Glomerular endothelial cell (primary cell): ENCODE measurements around the gene ELOVL3. TPM values are rescaled to one million over a fixed set of nuclear protein-coding genes. Genes with fewer than 3 reads are reported as not detected.

ENCODE experiments used
- DNase-seq: peaks from one replicate; pipeline ENCODE4 v3.0.0-alpha.2; 2011; ENCODE audit warnings: low read depth, low spot score; ENCODE audit errors: extremely low read depth
- total RNA-seq: library from RNA; depleted of rRNA; stranded (reverse); fragments of >200 nt; gene quantifications from 2 replicates; pipeline ENCODE4 v1.2.3, GENCODE V29; 2015

Gene ELOVL3
- total RNA-seq, 1 donor from 2014 or later: not detected

GRCh38 chr10:102226542-102226870, 407 bp downstream of the ELOVL3 start:
- no peak for DNase-seq

GRCh38 chr10:102227050-102227449, 951 bp downstream of the ELOVL3 start:
- DNase-seq: no peak

GRCh38 chr10:102229810-102230263, 3.7 kb downstream of the ELOVL3 start:
- DNase-seq: peak; percentile 42

DNA sequence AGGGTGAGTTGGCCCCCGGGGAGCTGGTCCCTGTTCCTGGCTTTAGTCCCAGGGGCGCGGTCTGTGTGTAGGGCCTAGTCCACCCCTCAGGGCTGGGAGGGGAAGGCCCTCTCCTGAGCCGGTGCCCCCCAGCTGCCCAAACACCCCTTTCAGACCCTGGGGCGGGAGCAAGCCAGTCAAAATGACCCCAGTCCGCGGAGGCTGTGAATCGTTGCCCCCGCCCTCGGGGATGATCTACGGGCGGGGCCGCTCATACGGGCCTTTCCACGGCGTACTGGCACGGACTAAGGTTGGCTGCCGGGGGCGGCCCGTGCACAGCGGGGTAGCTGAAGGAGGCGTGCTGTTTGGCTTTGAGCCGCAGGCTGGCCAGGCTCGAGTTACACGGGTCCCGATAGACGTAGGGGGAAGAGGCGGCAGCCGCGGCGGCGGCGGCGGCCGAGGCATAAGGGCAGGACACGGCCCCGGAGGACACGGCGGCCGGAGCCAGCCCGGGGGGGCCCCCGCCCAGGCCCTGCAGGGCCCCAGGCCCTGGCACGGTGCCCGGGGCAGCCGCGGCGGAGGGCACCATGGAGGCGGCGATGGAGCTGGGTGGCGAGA, 4.3 kb downstream of the ELOVL3 start:
- no peak for DNase-seq

- no peak for DNase-seq
These were observed 4.8 kb downstream of the ELOVL3 start for GRCh38 chr10:102230861-102231356.

- DNase-seq: no peak
These were observed 5.5 kb downstream of the ELOVL3 start for GRCh38 chr10:102231357-102232318.

DNA sequence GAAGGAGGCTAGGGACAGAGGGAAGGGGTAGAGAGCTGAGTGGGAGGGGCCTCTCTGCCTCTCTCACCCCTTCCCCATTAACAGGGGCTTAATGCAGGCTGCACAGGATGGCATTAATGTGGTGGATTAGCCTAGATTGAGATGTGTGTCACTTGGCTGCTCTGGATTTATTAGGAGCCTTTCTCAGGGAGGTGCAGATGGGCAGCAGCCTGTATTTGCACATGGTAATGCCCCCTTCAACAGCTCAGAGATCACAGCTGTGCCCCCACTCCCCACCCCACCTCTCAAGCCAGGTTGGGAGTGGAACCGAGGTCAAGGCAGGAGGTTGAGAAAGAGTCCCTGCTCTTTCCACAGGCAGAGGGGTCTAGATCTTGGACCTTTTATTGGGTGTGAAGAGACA, 7.9 kb downstream of the ELOVL3 start:
- DNase-seq: no peak

DNA sequence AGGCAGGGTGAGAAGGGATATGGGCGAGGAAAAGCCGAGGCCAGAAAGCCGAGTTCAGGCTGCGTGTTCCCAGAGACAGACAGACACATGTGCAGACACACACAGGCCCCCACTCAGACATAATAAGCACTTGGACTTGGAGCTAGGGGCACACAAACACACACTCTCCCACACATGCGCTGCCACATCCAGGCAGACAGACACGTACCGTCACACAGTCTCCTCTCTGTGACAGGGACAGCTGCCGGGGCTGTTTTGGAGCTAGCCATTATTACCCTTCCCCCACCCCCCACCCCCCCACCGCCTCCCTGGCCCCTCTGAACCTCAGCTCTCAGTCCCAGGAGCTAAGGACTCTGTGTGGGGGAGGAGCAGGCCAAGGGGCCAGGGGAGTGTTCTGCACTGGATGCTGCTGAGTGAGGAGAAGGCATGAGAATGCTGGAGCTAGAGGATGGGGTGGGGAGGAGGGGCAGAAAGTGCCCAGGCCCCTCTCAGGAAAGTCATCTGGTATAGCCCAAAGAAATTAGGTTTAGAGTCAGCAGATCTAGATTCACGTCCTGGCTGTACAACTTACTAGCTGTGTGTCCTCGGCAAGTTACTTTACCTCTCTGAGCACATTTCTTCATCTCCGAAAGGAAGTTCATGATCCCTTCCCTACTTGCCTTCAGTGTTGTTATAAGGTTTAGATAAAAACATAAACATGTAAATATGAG, 8.9 kb downstream of the ELOVL3 start:
- no peak for DNase-seq

- no peak for DNase-seq
These were observed 9.5 kb downstream of the ELOVL3 start for GRCh38 chr10:102235598-102235920.

DNA sequence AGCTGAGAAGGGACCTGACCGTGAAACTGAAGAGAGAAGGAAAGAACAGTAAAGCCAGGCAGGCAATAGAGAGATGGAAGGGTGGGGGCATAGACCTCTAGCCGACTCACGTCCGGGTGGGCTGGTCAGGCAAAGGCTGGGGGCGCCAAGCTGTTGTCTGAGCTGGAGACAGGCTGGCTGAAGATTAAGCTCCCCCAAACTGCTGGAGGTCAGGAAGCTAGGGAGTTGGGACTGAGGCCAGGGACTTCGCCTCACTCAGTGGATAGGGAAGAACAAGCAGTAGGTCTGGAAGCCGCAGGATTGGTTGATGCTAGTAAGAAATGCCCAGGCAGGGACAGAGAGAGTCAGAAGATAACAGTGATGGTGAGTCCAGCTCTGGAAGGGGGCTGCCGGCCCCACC, 9.9 kb downstream of the ELOVL3 start:
- no peak for DNase-seq

DNA sequence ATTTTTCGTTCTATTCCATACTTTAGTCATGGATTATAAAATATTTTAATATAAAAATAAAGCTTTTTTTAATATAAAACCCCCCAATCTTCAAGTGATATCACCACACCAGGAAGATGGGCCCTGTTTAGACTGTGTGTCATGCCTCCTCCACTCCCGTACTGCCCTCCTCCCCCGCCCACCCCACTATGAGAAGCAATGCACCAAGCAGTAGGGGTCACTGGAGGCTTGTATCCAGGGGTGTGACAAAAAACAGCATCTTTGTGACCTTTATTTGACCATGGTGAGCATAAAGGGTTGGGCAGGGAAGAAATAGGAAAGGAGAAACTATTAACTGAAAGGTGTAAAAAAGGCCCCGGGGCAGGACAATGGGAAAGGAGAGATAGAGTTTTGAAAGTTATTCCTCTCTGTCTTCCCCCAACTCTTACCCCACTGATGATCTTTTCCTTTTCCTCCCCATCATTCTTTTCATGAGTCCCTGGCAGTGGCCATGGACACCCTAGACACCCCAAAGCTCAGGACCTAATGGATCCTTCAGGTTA, 11.7 kb downstream of the ELOVL3 start:
- DNase-seq: no peak

DNA sequence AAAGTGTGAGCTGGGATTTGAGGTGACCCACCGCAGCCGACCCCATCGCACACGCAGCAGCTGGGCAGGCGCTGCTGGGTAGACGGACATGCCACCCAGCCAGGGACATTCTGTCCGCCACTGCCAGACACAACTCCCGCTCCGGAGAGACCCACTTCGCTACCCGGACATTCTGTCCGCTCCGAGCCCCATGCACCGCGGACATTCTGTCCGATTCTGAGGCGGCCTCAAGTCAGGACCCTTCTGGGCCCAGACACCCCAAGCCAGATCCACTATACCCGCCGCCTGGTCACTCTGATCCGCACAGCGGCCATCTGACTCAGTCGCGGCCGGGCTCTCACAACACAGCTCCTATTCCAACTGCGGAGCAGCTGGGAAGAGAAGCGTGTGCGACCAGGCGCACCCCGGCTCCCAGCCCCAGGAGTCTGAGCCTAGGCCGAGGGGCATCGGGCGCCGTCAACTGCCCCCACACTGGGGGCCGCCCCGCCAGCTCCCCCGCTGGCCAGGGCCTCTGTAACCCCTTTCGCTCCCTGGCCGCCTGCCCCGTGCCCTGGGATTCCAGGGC, 14.4 kb downstream of the ELOVL3 start:
- no peak for DNase-seq

DNA sequence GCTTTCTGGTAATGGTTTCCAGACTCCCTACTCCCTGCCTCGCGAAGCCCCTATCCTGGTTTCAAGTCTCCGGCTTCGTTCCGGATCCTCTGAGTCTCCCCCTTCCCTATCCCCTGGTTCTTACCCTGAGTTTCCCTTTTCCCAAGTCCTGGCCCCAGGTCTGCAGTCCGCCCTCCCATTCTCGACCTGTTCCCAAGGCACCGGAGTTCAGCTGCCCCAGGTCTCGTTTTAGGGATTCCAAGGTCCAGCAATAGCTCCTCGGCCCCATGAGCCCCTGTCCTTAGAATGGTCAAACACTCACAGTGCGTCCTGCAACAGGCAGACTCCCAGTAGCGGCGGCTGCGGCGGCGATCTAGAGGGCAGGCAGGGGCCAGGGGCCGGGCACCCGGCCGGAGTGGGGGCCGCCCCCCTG, 14.9 kb downstream of the ELOVL3 start:
- DNase-seq: no peak

DNA sequence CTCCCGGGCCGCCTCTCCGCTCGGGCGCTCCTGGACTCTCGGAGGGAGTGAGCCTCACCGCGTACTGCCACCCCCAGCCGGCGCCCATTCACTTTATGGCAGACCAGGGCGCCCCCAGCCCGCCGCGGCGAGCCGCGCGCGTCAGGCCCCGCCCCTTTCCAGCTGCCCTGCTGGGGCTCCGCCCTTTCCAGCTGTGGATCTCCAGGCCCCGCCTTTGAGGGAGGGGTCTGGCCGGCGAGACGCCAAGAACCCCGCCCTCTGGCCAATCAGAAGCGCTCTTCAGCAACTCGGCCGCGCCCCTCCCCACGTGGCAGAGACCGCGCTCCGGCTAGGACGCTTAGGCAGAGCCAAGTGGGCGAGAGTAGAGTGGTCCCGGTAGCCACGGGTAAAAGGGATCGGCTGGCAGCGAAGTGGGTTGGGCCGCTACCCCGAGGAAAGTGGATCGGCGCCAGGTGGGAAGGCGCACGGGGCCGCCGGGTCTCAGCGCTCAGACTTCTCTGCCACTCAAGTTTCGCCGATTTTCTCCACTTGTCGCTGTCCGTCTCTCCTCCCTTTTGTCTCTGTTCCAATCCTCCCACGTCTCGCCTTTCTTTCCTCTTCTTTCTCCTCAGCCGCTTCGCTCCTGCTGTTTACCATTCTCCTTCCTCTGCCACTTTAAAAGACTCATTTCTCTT, 15.5 kb downstream of the ELOVL3 start, which contains the start of gene PITX3:
TSS of gene PITX3 (minus strand) at position 69 of the 674 bp plus-strand sequence. CDS start 9,432 bp downstream, outside the sequence.
- DNase-seq: no peak

DNA sequence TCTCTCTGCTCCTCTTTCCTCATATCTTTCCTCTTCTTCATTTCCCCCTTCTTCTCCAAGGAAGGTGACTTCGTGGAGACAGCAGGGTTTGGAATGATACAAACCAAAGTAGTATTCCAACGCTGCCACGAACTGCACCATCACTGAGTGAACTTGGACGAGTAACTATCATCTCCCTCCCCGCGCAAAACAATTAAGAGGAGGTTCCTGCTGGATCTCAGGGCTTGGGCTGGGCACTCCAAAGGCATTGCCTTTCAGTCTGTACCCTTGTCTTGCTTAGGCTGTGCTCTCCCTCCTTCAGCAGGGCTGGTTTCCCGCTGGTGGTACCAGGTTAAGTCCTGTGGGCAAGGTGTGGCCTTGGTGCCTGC, 16.0 kb downstream of the ELOVL3 start:
- DNase-seq: no peak

DNA sequence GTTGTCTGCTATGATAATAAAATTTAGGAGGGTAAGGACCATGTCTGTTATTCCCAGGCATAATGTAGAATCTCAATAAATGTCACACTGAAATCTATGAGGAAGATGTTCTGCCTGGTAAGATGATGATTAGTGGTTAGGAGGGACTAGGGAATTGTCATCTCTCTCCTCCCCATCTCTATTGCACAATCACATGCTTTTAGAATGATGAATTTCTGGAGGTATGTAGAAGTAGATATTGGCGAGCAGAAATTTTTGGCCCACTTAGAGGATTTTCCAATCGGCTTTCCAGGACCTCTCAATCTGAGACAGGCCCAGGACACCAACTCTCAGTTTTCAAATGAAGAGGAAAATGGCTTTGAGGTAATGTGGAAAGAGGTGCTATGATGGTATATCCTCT, 17.2 kb downstream of the ELOVL3 start:
- no peak for DNase-seq

DNA sequence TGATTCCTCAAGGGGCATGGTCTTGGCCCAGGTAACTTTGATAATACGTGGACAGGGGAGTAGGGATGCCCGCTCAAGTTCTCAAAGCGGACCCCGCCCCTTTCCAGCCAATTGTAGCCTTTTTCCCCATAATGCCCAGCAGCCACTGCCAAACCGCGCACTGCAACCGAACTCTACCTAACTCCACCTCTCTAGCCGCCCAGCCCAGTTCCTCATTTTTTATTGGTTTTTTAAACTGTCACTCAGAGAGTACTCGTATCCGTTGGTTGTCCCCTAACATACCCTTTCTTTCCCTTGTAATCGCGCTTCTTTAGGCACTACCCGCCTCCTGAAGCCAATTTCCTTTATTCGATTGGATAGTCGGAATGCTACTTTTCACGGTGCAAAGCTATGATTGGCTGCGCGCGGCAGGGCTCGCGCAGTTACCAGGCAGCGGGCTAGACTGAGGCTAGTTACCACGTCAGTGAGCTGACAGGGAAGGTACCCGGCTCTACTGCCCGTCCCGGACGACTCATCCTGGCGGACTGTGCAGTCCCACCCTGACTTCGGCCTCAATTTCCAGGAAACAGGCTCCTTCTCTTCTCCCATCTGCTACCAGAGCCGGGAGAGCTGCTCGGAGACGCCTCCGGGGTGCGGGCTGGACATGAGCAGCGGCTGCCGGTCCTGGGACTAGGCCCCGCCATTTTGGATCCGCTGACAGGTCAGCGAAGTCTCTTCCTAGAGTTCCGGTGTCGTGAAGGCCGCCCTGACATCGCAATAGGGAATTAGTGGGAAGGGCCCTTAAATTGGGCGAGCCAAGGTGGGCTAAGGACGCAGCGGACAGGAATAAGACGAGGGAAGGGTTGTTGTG, 19.2 kb downstream of the ELOVL3 start, which contains the start of gene GBF1:
TSS of gene GBF1 (plus strand) at position 451 of the 850 bp plus-strand sequence. CDS start 13,407 bp downstream, outside the sequence.
- peak; percentile 100 for DNase-seq

- DNase-seq: no peak
These were observed 19.8 kb downstream of the ELOVL3 start for GRCh38 chr10:102245932-102246251.

- DNase-seq: no peak
These were observed 20.2 kb downstream of the ELOVL3 start for GRCh38 chr10:102246261-102246660.
